ENCODE data around the gene TMEM121B. TPM values are rescaled to one million over a fixed set of nuclear protein-coding genes. Genes with fewer than 3 reads are reported as not detected.
A peak's percentile ranks its signal among the peaks of the same experiment; 100 is the strongest.

The TMEM121B gene
- polyA plus RNA-seq, 6 donors from 2014 or later = not detected

GRCh38 chr22:17114173-17114897 lies 6.8 kb downstream of the TMEM121B start:
- ATAC-seq (ENCODE audit: low read depth in 2 of 2) (no peak), DNase-seq (no peak)
- no peaks in the 10 kb centered on the region for H3K36me3 Mint-ChIP-seq
- peaks cover 35 to 43% (median 37%) of the 10 kb centered on the region in 3 donors for H3K4me1 Mint-ChIP-seq
- H3K27ac Mint-ChIP-seq = peak overlapping the region in 2 of 6 donors; percentile 37 to 80
- H3K27me3 Mint-ChIP-seq = peaks cover 14 to 29% (median 27%) of the 10 kb centered on the region in 3 donors
- no peak overlapping the region for H3K4me3 Mint-ChIP-seq
- H3K9me3 Mint-ChIP-seq = no peaks in the 10 kb centered on the region

GRCh38 chr22:17113600-17113999 lies 7.6 kb downstream of the TMEM121B start:
- no peak for DNase-seq
- Mint-ChIP-seq H3K4me1 (peaks cover 29 to 38% (median 31%) of the 10 kb centered on the region in 3 donors), H3K4me3 (no peak overlapping the region), H3K9me3 (no peaks in the 10 kb centered on the region), H3K36me3 (no peaks in the 10 kb centered on the region), H3K27ac (no peak overlapping the region), H3K27me3 (peaks cover 10 to 22% (median 21%) of the 10 kb centered on the region in 3 donors)
- ATAC-seq (ENCODE audit: low read depth in 2 of 2) = no peak

- Mint-ChIP-seq H3K27me3 (peaks cover 0 to 14% (median 13%) of the 10 kb centered on the region in 3 donors), H3K27ac (peak overlapping the region in 1 of 6 donors; percentile 11), H3K9me3 (no peaks in the 10 kb centered on the region), H3K4me1 (peaks cover 19 to 28% (median 21%) of the 10 kb centered on the region in 3 donors), H3K4me3 (no peak overlapping the region), H3K36me3 (no peaks in the 10 kb centered on the region)
- ATAC-seq (ENCODE audit: low read depth in 2 of 2) (no peak), DNase-seq (no peak)
Measured at GRCh38 chr22:17112491-17113042, 8.6 kb downstream of the TMEM121B start.

- H3K36me3 Mint-ChIP-seq = no peaks in the 10 kb centered on the region
- ATAC-seq (ENCODE audit: low read depth in 2 of 2) (no peak), DNase-seq (no peak)
- peak overlapping the region in 1 of 8 donors; percentile 65 for H3K4me3 Mint-ChIP-seq
- H3K27ac Mint-ChIP-seq = peak overlapping the region in 1 of 6 donors; percentile 15
- no peaks in the 10 kb centered on the region for H3K9me3 Mint-ChIP-seq
- H3K27me3 Mint-ChIP-seq = no peaks in the 10 kb centered on the region
- H3K4me1 Mint-ChIP-seq = peaks cover 8 to 20% (median 20%) of the 10 kb centered on the region in 3 donors
Measured at GRCh38 chr22:17110791-17111550, 10.2 kb downstream of the TMEM121B start.

- DNase-seq (no peak), ATAC-seq (ENCODE audit: low read depth in 2 of 2) (no peak)
- no peak overlapping the region for H3K27ac Mint-ChIP-seq
- no peaks in the 10 kb centered on the region for H3K27me3 Mint-ChIP-seq
- H3K9me3 Mint-ChIP-seq = no peaks in the 10 kb centered on the region
- H3K4me1 Mint-ChIP-seq = peaks cover 4 to 19% (median 17%) of the 10 kb centered on the region in 3 donors
- no peaks in the 10 kb centered on the region for H3K36me3 Mint-ChIP-seq
- no peak overlapping the region for H3K4me3 Mint-ChIP-seq
Measured at GRCh38 chr22:17109976-17110375, 11.2 kb downstream of the TMEM121B start.

GRCh38 chr22:17109113-17109865 lies 11.9 kb downstream of the TMEM121B start:
- no peak overlapping the region for H3K4me3 Mint-ChIP-seq
- H3K36me3 Mint-ChIP-seq = no peaks in the 10 kb centered on the region
- H3K27ac Mint-ChIP-seq = no peak overlapping the region
- DNase-seq (no peak), ATAC-seq (ENCODE audit: low read depth in 2 of 2) (no peak)
- H3K27me3 Mint-ChIP-seq = no peaks in the 10 kb centered on the region
- peaks cover 4 to 18% (median 17%) of the 10 kb centered on the region in 3 donors for H3K4me1 Mint-ChIP-seq
- no peaks in the 10 kb centered on the region for H3K9me3 Mint-ChIP-seq

GRCh38 chr22:17108256-17109112 lies 12.7 kb downstream of the TMEM121B start:
- peaks cover 4 to 17% (median 17%) of the 10 kb centered on the region in 3 donors for H3K4me1 Mint-ChIP-seq
- no peak overlapping the region for H3K4me3 Mint-ChIP-seq
- no peaks in the 10 kb centered on the region for H3K27me3 Mint-ChIP-seq
- H3K36me3 Mint-ChIP-seq = peaks cover 0 to 2% of the 10 kb centered on the region in 2 donors
- DNase-seq (no peak), ATAC-seq (ENCODE audit: low read depth in 2 of 2) (no peak)
- H3K27ac Mint-ChIP-seq = no peak overlapping the region
- H3K9me3 Mint-ChIP-seq = no peaks in the 10 kb centered on the region

GRCh38 chr22:17107547-17107810 lies 13.7 kb downstream of the TMEM121B start:
- Mint-ChIP-seq H3K27me3 (no peaks in the 10 kb centered on the region), H3K4me1 (peaks cover 8 to 15% (median 11%) of the 10 kb centered on the region in 3 donors)

GRCh38 chr22:17106785-17107546 lies 14.2 kb downstream of the TMEM121B start:
- peaks cover 6 to 14% of the 10 kb centered on the region in 2 donors for H3K36me3 Mint-ChIP-seq
- H3K4me1 Mint-ChIP-seq = peaks cover 7 to 15% (median 11%) of the 10 kb centered on the region in 3 donors
- DNase-seq (no peak), ATAC-seq (ENCODE audit: low read depth in 2 of 2) (peak in 1 of 2 donors; percentile 50)
- H3K27me3 Mint-ChIP-seq = no peaks in the 10 kb centered on the region
- peak overlapping the region in 2 of 8 donors; percentile 13 to 32 for H3K4me3 Mint-ChIP-seq
- no peaks in the 10 kb centered on the region for H3K9me3 Mint-ChIP-seq
- H3K27ac Mint-ChIP-seq = peak overlapping the region in 4 of 6 donors; percentile 44 to 65 (median 58)

More at GRCh38 chr22:17107547-17107810, 13.7 kb downstream of the TMEM121B start:
- Mint-ChIP-seq H3K4me3 (no peak overlapping the region), H3K9me3 (no peaks in the 10 kb centered on the region), H3K36me3 (peaks cover under 1 to 9% of the 10 kb centered on the region in 2 donors), H3K27ac (no peak overlapping the region)
- ATAC-seq (ENCODE audit: low read depth in 2 of 2) = no peak
- no peak for DNase-seq

- ATAC-seq (ENCODE audit: low read depth in 2 of 2) (no peak), DNase-seq (no peak)
- Mint-ChIP-seq H3K27ac (peak overlapping the region in 1 of 6 donors; percentile 65), H3K4me3 (no peak overlapping the region), H3K36me3 (peaks cover 8 to 21% of the 10 kb centered on the region in 2 donors), H3K4me1 (peaks cover 7 to 15% (median 11%) of the 10 kb centered on the region in 3 donors), H3K9me3 (no peaks in the 10 kb centered on the region), H3K27me3 (no peaks in the 10 kb centered on the region)
Measured at GRCh38 chr22:17106161-17106784, 14.9 kb downstream of the TMEM121B start.

- no peak overlapping the region for H3K27ac Mint-ChIP-seq
- peaks cover 7 to 19% (median 12%) of the 10 kb centered on the region in 3 donors for H3K4me1 Mint-ChIP-seq
- ATAC-seq (ENCODE audit: low read depth in 2 of 2) (no peak), DNase-seq (no peak)
- H3K27me3 Mint-ChIP-seq = no peaks in the 10 kb centered on the region
- no peak overlapping the region for H3K4me3 Mint-ChIP-seq
- H3K36me3 Mint-ChIP-seq = peaks cover 14 to 29% of the 10 kb centered on the region in 2 donors
- no peaks in the 10 kb centered on the region for H3K9me3 Mint-ChIP-seq
Measured at GRCh38 chr22:17105143-17106129, 15.7 kb downstream of the TMEM121B start.

Data from naive B cell (primary cell).